Liver (tissue), 9 donors: Measurements from ENCODE around the gene SLIT3. TPM values are rescaled to one million over a fixed set of nuclear protein-coding genes. Genes with fewer than 3 reads are reported as not detected.

Source experiments
- DNase-seq: peaks from one replicate; pipeline ENCODE4 v3.0.0-alpha.2; 2017; ENCODE audit warnings: low spot score
- H3K27ac ChIP-seq, 2 donors: one replicate each; pipeline ENCODE4 v1.7.0; 2013; ENCODE audit warnings: inconsistent platforms in 2 of 2, low read length in 2 of 2, control low read depth in 1 of 2, low read depth in 1 of 2, mild to moderate bottlenecking in 1 of 2
- H3K27me3 ChIP-seq, 4 donors: one replicate each; pipeline versions ENCODE4 v1.6.1 to v1.7.0; 2013; ENCODE audit warnings: low read length in 3 of 4, inconsistent platforms in 1 of 4, mild to moderate bottlenecking in 1 of 4, moderate library complexity in 1 of 4; ENCODE audit not compliant: control insufficient read depth in 4 of 4, insufficient read depth in 4 of 4
- H3K36me3 ChIP-seq, 4 donors: one replicate each; pipeline versions ENCODE4 v1.6.1 to v1.7.0; 2013; ENCODE audit warnings: low read length in 3 of 4, mild to moderate bottlenecking in 3 of 4, low read depth in 1 of 4, moderate library complexity in 1 of 4; ENCODE audit not compliant: control insufficient read depth in 4 of 4, insufficient read depth in 3 of 4
- H3K4me1 ChIP-seq, 4 donors: one replicate each; pipeline versions ENCODE4 v1.6.1 to v1.7.0; 2013; ENCODE audit warnings: low read length in 3 of 4, mild to moderate bottlenecking in 3 of 4, moderate library complexity in 1 of 4; ENCODE audit not compliant: control insufficient read depth in 4 of 4, insufficient read depth in 4 of 4
- H3K4me3 ChIP-seq, 3 donors: one replicate each; pipeline versions ENCODE4 v1.6.1 to v1.7.0; 2013; ENCODE audit warnings: low read length in 3 of 3, control low read depth in 1 of 3, low read depth in 1 of 3, mild to moderate bottlenecking in 1 of 3
- H3K9ac ChIP-seq, 2 donors: one replicate each; pipeline ENCODE4 v1.7.0; 2013; ENCODE audit warnings: low read length in 2 of 2, mild to moderate bottlenecking in 2 of 2, moderate library complexity in 2 of 2, control low read depth in 1 of 2, low read depth in 1 of 2
- H3K9me3 ChIP-seq, 4 donors: one replicate each; pipeline versions ENCODE4 v1.6.1 to v1.7.0; 2013; ENCODE audit warnings: low read length in 3 of 4; ENCODE audit not compliant: control insufficient read depth in 4 of 4
- EGR1 ChIP-seq, 2 donors: IDR thresholded peaks; 2 replicates each; pipeline ENCODE4 v1.6.1; 2016 to 2018; ENCODE audit warnings: antibody characterized with exemption in 2 of 2, low read depth in 2 of 2
- FOXA1 ChIP-seq: IDR thresholded peaks from 2 replicates; pipeline ENCODE4 v1.6.1; 2016; ENCODE audit warnings: antibody characterized with exemption
- FOXA2 ChIP-seq: IDR thresholded peaks from 2 replicates; pipeline ENCODE4 v1.6.1; 2016; ENCODE audit warnings: antibody characterized with exemption
- GABPA ChIP-seq, 2 donors: IDR thresholded peaks in 1 of 2; conservative IDR thresholded peaks in 1 of 2; 2 replicates each; pipeline ENCODE4 v1.6.1; 2016; ENCODE audit warnings: antibody characterized with exemption in 2 of 2, mild to moderate bottlenecking in 1 of 2, moderate library complexity in 1 of 2
- HNF4A ChIP-seq, 2 donors: conservative IDR thresholded peaks; 2 replicates each; pipeline ENCODE4 v1.6.1; 2016; ENCODE audit warnings: antibody characterized with exemption in 2 of 2, mild to moderate bottlenecking in 2 of 2
- HNF4G ChIP-seq: IDR thresholded peaks from 2 replicates; pipeline ENCODE4 v1.6.1; 2016; ENCODE audit warnings: antibody characterized with exemption
- JUND ChIP-seq, 2 donors: IDR thresholded peaks; 2 replicates each; pipeline ENCODE4 v1.6.1; 2016; ENCODE audit warnings: antibody characterized with exemption in 2 of 2
- NR2F2 ChIP-seq: IDR thresholded peaks from 2 replicates; pipeline ENCODE4 v1.6.1; 2016; ENCODE audit warnings: antibody characterized with exemption
- RAD21 ChIP-seq, 2 donors: IDR thresholded peaks; 2 replicates each; pipeline ENCODE4 v1.6.1; 2016; ENCODE audit warnings: antibody characterized with exemption in 2 of 2, mild to moderate bottlenecking in 2 of 2
- RXRA ChIP-seq, 2 donors: IDR thresholded peaks; 2 replicates each; pipeline ENCODE4 v1.6.1; 2017 to 2018; ENCODE audit warnings: antibody characterized with exemption in 2 of 2, mild to moderate bottlenecking in 1 of 2
- SP1 ChIP-seq: IDR thresholded peaks from 2 replicates; pipeline ENCODE4 v1.6.1; 2018; ENCODE audit warnings: antibody characterized with exemption, mild to moderate bottlenecking
- TAF1 ChIP-seq: conservative IDR thresholded peaks from 2 replicates; pipeline ENCODE4 v1.6.1; 2016; ENCODE audit warnings: antibody characterized with exemption, mild to moderate bottlenecking
- YY1 ChIP-seq: IDR thresholded peaks from 2 replicates; pipeline ENCODE4 v1.6.1; 2016; ENCODE audit warnings: antibody characterized with exemption, mild to moderate bottlenecking
- WGBS: extraction: QIAGEN DNeasy Blood & Tissue Kit; methylation state at CpG from one replicate; pipeline ENCODE4 v1.1.7; 2013; 5-methylcytosine and 5-hydroxymethylcytosine counted together
- polyA plus RNA-seq, 2 donors: library from polyadenylated mRNA; stranded (reverse) in 1 of 2; unstranded in 1 of 2; fragments of 200-250 nt in 1 of 2; fragments of >200 nt in 1 of 2; fragmentation: Nextera tagmentation in 1 of 2; extraction: Ambion mirVana in 1 of 2; gene quantifications; one replicate each; pipeline versions ENCODE4 v1.2.1 to v1.2.3, GENCODE V29; 2013 to 2015
- total RNA-seq, 2 donors: library from RNA; depleted of rRNA; stranded (reverse); fragments of >200 nt; gene quantifications; one replicate each; pipeline ENCODE4 v1.2.3, GENCODE V29; 2014
- TF ChIP-seq, protein P1 (sequence below): IDR thresholded peaks from 2 replicates; pipeline ENCODE4 v1.6.1; 2016; ENCODE audit warnings: antibody characterized with exemption
- TF ChIP-seq, protein P2 (sequence below): fragments of 150-350 bp; IDR thresholded peaks from 2 replicates; pipeline ENCODE4 v1.5.1; 2017; ENCODE audit warnings: improper control_type of control experiment, low read depth, low read length; ENCODE audit not compliant: missing input control
- TF ChIP-seq, protein P3 (sequence below): IDR thresholded peaks from 2 replicates; pipeline ENCODE4 v1.6.1; 2016; ENCODE audit warnings: antibody characterized with exemption
- TF ChIP-seq, protein P4 (sequence below): IDR thresholded peaks from 2 replicates; pipeline ENCODE4 v1.6.1; 2016; ENCODE audit warnings: antibody characterized with exemption, mild to moderate bottlenecking
- TF ChIP-seq, protein P5 (sequence below): IDR thresholded peaks from 2 replicates; pipeline ENCODE4 v1.6.1; 2016; ENCODE audit warnings: antibody characterized with exemption
- donor health status: healthy.
- donor health status: healthy.
- donor health status: healthy.
- donor health status: healthy.
- donor health status: healthy.

Gene SLIT3
- total and polyA plus RNA-seq, 4 donors = 0.61 to 1.3 (median 0.91) TPM

DNA sequence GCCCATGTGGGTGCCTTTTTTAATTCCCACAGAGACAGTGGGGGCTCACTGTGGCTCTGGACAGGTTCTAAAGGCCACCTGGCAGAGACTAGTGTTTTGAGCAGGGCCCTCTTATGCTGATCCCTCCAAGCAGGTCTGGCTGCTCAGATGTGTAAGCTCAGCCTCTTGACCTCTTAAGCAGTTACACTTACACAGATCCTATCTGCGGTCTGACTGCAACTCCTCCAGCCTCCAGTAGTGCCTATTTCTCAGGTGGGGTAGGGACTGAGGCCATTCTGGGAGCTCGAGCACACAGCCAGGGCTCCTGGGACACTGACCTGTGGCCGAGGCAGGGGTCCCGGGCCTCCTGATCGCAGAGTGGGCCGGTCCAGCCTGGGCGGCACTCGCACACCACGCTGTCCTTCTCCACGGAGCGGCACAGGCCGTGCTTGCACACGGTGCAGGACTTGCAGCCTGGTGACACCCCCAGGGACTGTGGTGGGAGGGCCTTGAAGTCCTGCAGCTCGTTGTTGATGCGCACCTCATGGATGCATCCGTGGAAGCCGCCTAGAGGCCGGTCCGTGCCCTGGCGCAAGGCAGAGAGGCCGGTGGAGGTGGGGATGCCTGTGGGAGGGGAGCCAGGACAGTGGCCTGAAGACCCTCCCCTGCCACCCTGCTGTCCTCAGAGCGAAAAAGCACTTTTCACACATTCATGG is 629.9 kb downstream of the SLIT3 start:
- Histone ChIP-seq H3K27ac (no peak overlapping the region), H3K9ac (no peak overlapping the region), H3K36me3 (no peaks in the 10 kb centered on the region), H3K4me1 (no peaks in the 10 kb centered on the region), H3K4me3 (no peak overlapping the region), H3K27me3 (no peaks in the 10 kb centered on the region), H3K9me3 (no peaks in the 10 kb centered on the region)
- DNase-seq = no peak
- 90% methylated on average over 22 of the region's 22 CpGs for WGBS
- TF ChIP-seq NR2F2 (no peak), EGR1 (IDR thresholded peaks at IDR 0.05; ENCODE audit: low read depth in 2 of 2) (no peak), GABPA (IDR thresholded peaks at IDR 0.05 in 1 of 2, conservative IDR thresholded peaks at IDR 0.05 in 1 of 2) (no peak), FOXA2 (no peak), HNF4G (no peak), FOXA1 (no peak), SP1 (no peak), JUND (IDR thresholded peaks at IDR 0.05) (no peak), TAF1 (no peak), HNF4A (conservative IDR thresholded peaks at IDR 0.05) (no peak), RAD21 (IDR thresholded peaks at IDR 0.05) (no peak), YY1 (no peak), RXRA (IDR thresholded peaks at IDR 0.05) (no peak)
- TF ChIP-seq, protein P1, sequence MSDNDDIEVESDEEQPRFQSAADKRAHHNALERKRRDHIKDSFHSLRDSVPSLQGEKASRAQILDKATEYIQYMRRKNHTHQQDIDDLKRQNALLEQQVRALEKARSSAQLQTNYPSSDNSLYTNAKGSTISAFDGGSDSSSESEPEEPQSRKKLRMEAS = no peak
- TF ChIP-seq, protein P2, sequence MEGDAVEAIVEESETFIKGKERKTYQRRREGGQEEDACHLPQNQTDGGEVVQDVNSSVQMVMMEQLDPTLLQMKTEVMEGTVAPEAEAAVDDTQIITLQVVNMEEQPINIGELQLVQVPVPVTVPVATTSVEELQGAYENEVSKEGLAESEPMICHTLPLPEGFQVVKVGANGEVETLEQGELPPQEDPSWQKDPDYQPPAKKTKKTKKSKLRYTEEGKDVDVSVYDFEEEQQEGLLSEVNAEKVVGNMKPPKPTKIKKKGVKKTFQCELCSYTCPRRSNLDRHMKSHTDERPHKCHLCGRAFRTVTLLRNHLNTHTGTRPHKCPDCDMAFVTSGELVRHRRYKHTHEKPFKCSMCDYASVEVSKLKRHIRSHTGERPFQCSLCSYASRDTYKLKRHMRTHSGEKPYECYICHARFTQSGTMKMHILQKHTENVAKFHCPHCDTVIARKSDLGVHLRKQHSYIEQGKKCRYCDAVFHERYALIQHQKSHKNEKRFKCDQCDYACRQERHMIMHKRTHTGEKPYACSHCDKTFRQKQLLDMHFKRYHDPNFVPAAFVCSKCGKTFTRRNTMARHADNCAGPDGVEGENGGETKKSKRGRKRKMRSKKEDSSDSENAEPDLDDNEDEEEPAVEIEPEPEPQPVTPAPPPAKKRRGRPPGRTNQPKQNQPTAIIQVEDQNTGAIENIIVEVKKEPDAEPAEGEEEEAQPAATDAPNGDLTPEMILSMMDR = no peak
- TF ChIP-seq, protein P3, sequence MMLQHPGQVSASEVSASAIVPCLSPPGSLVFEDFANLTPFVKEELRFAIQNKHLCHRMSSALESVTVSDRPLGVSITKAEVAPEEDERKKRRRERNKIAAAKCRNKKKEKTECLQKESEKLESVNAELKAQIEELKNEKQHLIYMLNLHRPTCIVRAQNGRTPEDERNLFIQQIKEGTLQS = no peak
- TF ChIP-seq, protein P4, sequence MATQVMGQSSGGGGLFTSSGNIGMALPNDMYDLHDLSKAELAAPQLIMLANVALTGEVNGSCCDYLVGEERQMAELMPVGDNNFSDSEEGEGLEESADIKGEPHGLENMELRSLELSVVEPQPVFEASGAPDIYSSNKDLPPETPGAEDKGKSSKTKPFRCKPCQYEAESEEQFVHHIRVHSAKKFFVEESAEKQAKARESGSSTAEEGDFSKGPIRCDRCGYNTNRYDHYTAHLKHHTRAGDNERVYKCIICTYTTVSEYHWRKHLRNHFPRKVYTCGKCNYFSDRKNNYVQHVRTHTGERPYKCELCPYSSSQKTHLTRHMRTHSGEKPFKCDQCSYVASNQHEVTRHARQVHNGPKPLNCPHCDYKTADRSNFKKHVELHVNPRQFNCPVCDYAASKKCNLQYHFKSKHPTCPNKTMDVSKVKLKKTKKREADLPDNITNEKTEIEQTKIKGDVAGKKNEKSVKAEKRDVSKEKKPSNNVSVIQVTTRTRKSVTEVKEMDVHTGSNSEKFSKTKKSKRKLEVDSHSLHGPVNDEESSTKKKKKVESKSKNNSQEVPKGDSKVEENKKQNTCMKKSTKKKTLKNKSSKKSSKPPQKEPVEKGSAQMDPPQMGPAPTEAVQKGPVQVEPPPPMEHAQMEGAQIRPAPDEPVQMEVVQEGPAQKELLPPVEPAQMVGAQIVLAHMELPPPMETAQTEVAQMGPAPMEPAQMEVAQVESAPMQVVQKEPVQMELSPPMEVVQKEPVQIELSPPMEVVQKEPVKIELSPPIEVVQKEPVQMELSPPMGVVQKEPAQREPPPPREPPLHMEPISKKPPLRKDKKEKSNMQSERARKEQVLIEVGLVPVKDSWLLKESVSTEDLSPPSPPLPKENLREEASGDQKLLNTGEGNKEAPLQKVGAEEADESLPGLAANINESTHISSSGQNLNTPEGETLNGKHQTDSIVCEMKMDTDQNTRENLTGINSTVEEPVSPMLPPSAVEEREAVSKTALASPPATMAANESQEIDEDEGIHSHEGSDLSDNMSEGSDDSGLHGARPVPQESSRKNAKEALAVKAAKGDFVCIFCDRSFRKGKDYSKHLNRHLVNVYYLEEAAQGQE = no peak
- TF ChIP-seq, protein P5, sequence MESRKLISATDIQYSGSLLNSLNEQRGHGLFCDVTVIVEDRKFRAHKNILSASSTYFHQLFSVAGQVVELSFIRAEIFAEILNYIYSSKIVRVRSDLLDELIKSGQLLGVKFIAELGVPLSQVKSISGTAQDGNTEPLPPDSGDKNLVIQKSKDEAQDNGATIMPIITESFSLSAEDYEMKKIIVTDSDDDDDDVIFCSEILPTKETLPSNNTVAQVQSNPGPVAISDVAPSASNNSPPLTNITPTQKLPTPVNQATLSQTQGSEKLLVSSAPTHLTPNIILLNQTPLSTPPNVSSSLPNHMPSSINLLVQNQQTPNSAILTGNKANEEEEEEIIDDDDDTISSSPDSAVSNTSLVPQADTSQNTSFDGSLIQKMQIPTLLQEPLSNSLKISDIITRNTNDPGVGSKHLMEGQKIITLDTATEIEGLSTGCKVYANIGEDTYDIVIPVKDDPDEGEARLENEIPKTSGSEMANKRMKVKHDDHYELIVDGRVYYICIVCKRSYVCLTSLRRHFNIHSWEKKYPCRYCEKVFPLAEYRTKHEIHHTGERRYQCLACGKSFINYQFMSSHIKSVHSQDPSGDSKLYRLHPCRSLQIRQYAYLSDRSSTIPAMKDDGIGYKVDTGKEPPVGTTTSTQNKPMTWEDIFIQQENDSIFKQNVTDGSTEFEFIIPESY = no peak
